ENCODE data around the gene DNAJC21.

DNA sequence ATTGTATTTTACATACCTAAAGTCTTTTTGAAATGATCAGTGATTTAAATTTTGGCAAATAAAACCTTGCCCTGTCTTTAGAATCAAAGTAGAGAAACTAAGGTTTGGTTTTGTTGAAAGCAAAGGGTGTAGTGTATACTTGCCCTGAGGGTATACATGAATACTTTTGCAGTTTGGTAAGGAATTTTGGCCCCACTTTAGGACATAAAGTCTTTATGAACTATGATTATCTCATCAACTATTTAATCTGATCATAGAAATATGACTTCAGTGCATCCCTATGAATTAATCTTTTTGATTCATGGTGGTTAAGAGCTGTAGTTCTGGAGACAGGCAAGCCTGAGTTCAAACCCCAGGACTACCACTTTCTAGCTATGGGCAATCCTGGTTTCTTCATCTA lies 31.7 kb upstream of the DNAJC21 start:
- TF ChIP-seq RAD21 (IDR thresholded peaks at IDR 0.05) (no peak), CTCF (IDR thresholded peaks at IDR 0.05; ENCODE audit: low read depth, low read length, missing input control) (no peak), EGR1 (IDR thresholded peaks at IDR 0.05; ENCODE audit: low read depth in 2 of 2) (no peak)
